ENCODE data around the gene SYNGR4. TPM values are rescaled to one million over a fixed set of nuclear protein-coding genes. Genes with fewer than 3 reads are reported as not detected.

Gene SYNGR4
- total RNA-seq, 1 experiment from 2014 or later = not detected

- Mint-ChIP-seq H3K4me3 (peak overlapping the region; percentile 73), H3K9me3 (no peaks in the 10 kb centered on the region), H3K4me1 (peaks cover 72% of the 10 kb centered on the region), H3K27ac (peak overlapping the region; percentile 100), H3K36me3 (no peaks in the 10 kb centered on the region), H3K27me3 (ENCODE audit: low read depth) (peaks cover 44% of the 10 kb centered on the region)
- ChIA-PET POLR2A (interaction anchor here (0.6 to 1.5 kb wide), 4 partner anchors 16 to 534 kb away, joined by 3 to 5 read pairs (median 3); no protein-coding TSS in a partner anchor), CTCF (interaction anchor here (0.6 to 1.4 kb wide), 3 partner anchors 16 to 46 kb away, joined by 3 to 5 read pairs (median 3); no protein-coding TSS in a partner anchor)
- peak; percentile 74 for ATAC-seq
- peak; percentile 98 for DNase-seq (ENCODE audit: low spot score)
- TF ChIP-seq NR3C1 (CRISPR knock-in tag; conservative IDR thresholded peaks at IDR 0.05; ENCODE audit: low read depth) (no peak), RELA (CRISPR knock-in tag; IDR thresholded peaks at IDR 0.05; ENCODE audit: borderline replicate concordance) (peak; percentile 85; the same call in 1 of the 2 replicates), ETV6 (CRISPR knock-in tag; IDR thresholded peaks at IDR 0.05) (peak; percentile 62; the same call in 1 of the 2 replicates), ZNF232 (CRISPR knock-in tag; IDR thresholded peaks at IDR 0.05) (0 out of 2 replicates have a peak, but pooled peaks have one; percentile 74), ELF4 (CRISPR knock-in tag; IDR thresholded peaks at IDR 0.05; ENCODE audit: low read depth) (peak; percentile 62; the same call in 1 of the 2 replicates), ESRRA (CRISPR knock-in tag; IDR thresholded peaks at IDR 0.05; ENCODE audit: borderline replicate concordance) (peak; percentile 89), FOXK1 (CRISPR knock-in tag; IDR thresholded peaks at IDR 0.05) (peak; percentile 94), TEAD1 (CRISPR knock-in tag; IDR thresholded peaks at IDR 0.05) (0 out of 2 replicates have a peak, but pooled peaks have one; percentile 37), SP1 (CRISPR knock-in tag; conservative IDR thresholded peaks at IDR 0.05) (peak; percentile 88), ZNF281 (CRISPR knock-in tag; IDR thresholded peaks at IDR 0.05) (0 out of 2 replicates have a peak, but pooled peaks have one; percentile 30), SMAD3 (CRISPR knock-in tag; IDR thresholded peaks at IDR 0.05; ENCODE audit: borderline replicate concordance) (peak; percentile 76; the same call in 1 of the 2 replicates), ZNF396 (CRISPR knock-in tag; IDR thresholded peaks at IDR 0.05; ENCODE audit: borderline replicate concordance) (no peak), FOXP1 (CRISPR knock-in tag; IDR thresholded peaks at IDR 0.05; ENCODE audit: borderline replicate concordance) (peak; percentile 95), ZNF317 (CRISPR knock-in tag; IDR thresholded peaks at IDR 0.05; ENCODE audit: borderline replicate concordance, low read depth) (0 out of 2 replicates have a peak, but pooled peaks have one; percentile 34), NFE2L1 (CRISPR knock-in tag; IDR thresholded peaks at IDR 0.05) (peak; percentile 87), ATF1 (CRISPR knock-in tag; IDR thresholded peaks at IDR 0.05) (no peak), CREM (CRISPR knock-in tag; IDR thresholded peaks at IDR 0.05) (peak; percentile 33; the same call in 1 of the 2 replicates), MYBL2 (CRISPR knock-in tag; IDR thresholded peaks at IDR 0.05) (peak; percentile 86), MAX (CRISPR knock-in tag; IDR thresholded peaks at IDR 0.05) (peak; percentile 91; the same call in 1 of the 2 replicates)
- TF ChIP-seq, protein P1, sequence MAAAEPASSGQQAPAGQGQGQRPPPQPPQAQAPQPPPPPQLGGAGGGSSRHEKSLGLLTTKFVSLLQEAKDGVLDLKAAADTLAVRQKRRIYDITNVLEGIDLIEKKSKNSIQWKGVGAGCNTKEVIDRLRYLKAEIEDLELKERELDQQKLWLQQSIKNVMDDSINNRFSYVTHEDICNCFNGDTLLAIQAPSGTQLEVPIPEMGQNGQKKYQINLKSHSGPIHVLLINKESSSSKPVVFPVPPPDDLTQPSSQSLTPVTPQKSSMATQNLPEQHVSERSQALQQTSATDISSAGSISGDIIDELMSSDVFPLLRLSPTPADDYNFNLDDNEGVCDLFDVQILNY (CRISPR knock-in tag; IDR thresholded peaks at IDR 0.05) = peak; percentile 77; the same call in 1 of the 2 replicates
- TF ChIP-seq, protein P2, sequence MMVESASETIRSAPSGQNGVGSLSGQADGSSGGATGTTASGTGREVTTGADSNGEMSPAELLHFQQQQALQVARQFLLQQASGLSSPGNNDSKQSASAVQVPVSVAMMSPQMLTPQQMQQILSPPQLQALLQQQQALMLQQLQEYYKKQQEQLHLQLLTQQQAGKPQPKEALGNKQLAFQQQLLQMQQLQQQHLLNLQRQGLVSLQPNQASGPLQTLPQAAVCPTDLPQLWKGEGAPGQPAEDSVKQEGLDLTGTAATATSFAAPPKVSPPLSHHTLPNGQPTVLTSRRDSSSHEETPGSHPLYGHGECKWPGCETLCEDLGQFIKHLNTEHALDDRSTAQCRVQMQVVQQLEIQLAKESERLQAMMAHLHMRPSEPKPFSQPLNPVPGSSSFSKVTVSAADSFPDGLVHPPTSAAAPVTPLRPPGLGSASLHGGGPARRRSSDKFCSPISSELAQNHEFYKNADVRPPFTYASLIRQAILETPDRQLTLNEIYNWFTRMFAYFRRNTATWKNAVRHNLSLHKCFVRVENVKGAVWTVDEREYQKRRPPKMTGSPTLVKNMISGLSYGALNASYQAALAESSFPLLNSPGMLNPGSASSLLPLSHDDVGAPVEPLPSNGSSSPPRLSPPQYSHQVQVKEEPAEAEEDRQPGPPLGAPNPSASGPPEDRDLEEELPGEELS (CRISPR knock-in tag; IDR thresholded peaks at IDR 0.05) = peak; percentile 98
- TF ChIP-seq, protein P3, sequence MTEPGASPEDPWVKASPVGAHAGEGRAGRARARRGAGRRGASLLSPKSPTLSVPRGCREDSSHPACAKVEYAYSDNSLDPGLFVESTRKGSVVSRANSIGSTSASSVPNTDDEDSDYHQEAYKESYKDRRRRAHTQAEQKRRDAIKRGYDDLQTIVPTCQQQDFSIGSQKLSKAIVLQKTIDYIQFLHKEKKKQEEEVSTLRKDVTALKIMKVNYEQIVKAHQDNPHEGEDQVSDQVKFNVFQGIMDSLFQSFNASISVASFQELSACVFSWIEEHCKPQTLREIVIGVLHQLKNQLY (CRISPR knock-in tag; IDR thresholded peaks at IDR 0.05) = no peak
- TF ChIP-seq, protein P4, sequence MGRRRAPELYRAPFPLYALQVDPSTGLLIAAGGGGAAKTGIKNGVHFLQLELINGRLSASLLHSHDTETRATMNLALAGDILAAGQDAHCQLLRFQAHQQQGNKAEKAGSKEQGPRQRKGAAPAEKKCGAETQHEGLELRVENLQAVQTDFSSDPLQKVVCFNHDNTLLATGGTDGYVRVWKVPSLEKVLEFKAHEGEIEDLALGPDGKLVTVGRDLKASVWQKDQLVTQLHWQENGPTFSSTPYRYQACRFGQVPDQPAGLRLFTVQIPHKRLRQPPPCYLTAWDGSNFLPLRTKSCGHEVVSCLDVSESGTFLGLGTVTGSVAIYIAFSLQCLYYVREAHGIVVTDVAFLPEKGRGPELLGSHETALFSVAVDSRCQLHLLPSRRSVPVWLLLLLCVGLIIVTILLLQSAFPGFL (CRISPR knock-in tag; IDR thresholded peaks at IDR 0.05; ENCODE audit: borderline replicate concordance) = no peak
Observed at GRCh38 chr19:48398375-48399235, 34.4 kb downstream of the SYNGR4 start.

All from WTC11 (cell line).